Epithelial cell of proximal tubule (primary cell): ENCODE measurements around the gene CDR2L. TPM values are rescaled to one million over a fixed set of nuclear protein-coding genes. Genes with fewer than 3 reads are reported as not detected.

ENCODE experiments used
- DNase-seq: peaks from one replicate; pipeline ENCODE4 v3.0.0-alpha.2; 2011; ENCODE audit warnings: low read depth
- H3K4me3 ChIP-seq: 2 replicates; pipeline ENCODE4 v1.5.1; 2011; ENCODE audit warnings: low read depth, mild to moderate bottlenecking, low read length
- total RNA-seq: library from RNA; depleted of rRNA; stranded (reverse); fragments of >200 nt; gene quantifications from 2 replicates; pipeline ENCODE4 v1.2.3, GENCODE V29; 2015
- TF ChIP-seq, protein P1 (sequence below): conservative IDR thresholded peaks from 2 replicates; pipeline ENCODE4 v1.5.1; 2012; ENCODE audit warnings: low read depth, mild to moderate bottlenecking, low read length

Gene CDR2L
- total RNA-seq, 1 donor from 2014 or later, result 64.4 TPM

DNA sequence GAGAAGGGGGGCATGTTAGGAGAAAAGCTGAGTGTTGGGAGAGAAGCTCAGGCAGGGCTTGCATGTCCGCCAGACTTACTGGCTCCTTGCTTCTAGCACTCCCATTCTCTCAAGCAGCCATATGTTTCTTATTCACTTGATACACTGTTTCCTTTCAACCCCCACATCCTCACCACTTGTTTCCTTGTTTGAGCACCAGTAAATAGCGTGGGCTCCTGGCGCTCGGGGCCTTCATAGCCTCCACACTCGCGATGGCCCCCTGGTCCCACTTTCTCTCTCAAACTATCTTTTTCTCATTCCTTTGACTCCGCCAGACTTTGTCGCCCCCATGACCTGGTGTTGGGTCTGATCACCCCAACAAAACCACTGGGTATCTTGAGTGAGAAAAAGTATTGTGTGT lies 42.7 kb downstream of the CDR2L start:
- TF ChIP-seq, protein P1, sequence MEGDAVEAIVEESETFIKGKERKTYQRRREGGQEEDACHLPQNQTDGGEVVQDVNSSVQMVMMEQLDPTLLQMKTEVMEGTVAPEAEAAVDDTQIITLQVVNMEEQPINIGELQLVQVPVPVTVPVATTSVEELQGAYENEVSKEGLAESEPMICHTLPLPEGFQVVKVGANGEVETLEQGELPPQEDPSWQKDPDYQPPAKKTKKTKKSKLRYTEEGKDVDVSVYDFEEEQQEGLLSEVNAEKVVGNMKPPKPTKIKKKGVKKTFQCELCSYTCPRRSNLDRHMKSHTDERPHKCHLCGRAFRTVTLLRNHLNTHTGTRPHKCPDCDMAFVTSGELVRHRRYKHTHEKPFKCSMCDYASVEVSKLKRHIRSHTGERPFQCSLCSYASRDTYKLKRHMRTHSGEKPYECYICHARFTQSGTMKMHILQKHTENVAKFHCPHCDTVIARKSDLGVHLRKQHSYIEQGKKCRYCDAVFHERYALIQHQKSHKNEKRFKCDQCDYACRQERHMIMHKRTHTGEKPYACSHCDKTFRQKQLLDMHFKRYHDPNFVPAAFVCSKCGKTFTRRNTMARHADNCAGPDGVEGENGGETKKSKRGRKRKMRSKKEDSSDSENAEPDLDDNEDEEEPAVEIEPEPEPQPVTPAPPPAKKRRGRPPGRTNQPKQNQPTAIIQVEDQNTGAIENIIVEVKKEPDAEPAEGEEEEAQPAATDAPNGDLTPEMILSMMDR, result no peak
- no peak for DNase-seq
- no peak overlapping the region for H3K4me3 ChIP-seq

DNA sequence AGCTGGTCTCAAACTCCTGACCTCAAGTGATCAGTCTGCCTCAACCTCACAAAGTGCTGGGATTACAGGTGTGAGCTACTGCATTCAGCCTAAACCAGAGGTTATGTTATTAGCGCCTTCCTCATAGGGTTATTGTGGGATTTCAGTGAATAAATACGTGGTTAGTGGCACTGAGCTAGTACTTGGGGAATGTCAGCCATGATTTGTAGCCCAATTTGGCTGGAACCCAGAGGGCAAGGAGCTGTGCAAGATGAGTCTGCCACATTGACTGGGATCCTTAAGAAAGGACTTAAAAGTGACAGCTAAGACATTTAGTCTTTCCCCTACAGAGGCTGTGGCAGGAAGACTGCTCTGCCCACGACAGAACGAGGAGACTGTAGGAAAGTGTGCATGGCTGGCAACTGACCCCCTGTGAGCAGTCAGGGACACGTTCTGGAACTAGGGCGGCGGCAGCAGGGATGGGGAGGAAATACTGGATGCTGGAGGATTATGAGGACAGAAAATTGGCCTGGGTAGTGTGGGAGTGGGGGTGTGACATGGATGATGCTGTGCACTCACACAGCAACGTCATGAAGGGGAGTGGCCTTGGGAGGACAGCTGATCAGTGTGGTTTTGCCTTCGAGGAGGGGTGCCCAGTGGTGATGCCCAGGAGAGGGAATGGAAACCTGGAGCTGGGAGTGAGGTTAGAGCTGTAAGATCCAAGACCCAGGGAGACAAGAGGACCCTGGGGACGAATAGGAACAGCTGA lies 44.7 kb downstream of the CDR2L start:
- DNase-seq, result no peak
- peak overlapping the region; percentile 22 for H3K4me3 ChIP-seq
- TF ChIP-seq, protein P1, result no peak

GRCh38 chr17:75032720-75033280 lies 45.4 kb downstream of the CDR2L start:
- H3K4me3 ChIP-seq, result peak overlapping the region; percentile 91
- no peak for DNase-seq
- TF ChIP-seq, protein P1, result no peak

DNA sequence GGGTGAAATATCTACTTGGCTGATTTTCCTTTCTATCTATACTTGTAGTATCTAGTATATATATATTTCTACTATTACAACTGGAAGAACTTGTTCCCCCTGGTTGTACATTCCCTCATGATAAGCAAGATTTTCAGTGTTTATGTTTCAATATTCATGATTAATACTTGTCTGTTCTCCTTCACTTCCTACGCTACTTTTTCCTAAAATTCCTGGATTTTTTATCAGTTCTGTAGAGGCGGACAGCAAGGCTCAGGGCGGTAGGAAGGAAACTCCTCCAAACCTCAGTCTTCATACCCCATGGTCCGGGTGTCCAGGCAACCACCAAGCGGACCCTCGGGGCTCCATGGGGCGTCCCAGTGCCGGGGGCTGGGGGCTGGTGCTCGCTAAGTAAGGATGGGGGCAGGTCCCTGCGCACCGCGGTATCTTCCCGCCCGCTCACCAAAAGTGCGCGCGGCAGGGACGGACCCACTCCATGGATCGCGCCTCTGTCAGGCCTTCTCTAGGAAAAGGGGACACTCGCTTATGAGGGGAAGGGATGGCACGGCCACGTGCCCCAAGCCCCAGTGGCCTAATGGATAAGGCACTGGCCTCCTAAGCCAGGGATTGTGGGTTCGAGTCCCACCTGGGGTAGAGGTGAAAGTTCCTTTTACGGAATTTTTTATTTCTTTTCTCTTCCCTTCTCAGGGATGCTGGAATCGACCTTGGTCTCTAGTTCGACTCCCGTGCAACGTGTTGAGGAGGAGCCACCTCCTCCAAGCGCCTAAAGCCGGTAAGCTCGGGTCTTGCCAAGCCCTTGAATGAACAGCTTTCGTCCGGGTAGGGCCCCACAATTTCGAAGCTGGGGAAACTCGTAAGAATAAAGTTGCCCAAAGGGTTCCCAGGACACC lies 46.2 kb downstream of the CDR2L start:
- DNase-seq, result no peak
- TF ChIP-seq, protein P1, result no peak
- peak overlapping the region; percentile 91 for H3K4me3 ChIP-seq

DNA sequence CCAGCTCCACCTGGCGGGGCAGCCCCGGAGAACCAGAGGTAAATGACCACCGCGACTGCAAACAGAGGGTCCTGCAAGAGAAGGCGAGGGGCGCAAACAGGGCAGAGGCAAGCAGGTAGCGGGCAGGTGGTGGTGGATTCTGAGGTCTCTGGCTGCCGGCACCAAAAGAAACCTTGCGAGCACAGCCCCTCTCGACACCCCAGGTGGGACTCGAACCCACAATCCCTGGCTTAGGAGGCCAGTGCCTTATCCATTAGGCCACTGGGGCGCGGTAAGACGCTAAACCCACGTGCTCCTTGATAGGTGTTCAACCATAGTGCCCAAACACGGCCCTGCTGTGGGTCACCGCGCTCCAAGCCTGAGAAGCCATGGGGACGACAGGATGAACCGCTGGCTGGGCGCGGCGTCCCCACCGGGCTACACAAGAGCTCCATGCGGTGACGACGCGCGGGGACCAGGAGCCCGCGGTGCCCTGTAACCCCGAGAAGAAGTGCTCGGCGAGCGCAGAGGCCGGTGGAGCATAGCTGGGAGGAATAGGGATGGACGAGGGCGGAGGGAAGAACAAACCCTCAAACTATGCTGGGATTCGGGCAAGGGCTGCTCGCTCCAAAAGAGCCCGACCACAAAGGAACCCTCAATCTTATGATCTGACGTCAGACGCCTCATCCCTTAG lies 46.9 kb downstream of the CDR2L start:
- H3K4me3 ChIP-seq, result peak overlapping the region; percentile 91
- no peak for DNase-seq
- TF ChIP-seq, protein P1, result peak; percentile 41

DNA sequence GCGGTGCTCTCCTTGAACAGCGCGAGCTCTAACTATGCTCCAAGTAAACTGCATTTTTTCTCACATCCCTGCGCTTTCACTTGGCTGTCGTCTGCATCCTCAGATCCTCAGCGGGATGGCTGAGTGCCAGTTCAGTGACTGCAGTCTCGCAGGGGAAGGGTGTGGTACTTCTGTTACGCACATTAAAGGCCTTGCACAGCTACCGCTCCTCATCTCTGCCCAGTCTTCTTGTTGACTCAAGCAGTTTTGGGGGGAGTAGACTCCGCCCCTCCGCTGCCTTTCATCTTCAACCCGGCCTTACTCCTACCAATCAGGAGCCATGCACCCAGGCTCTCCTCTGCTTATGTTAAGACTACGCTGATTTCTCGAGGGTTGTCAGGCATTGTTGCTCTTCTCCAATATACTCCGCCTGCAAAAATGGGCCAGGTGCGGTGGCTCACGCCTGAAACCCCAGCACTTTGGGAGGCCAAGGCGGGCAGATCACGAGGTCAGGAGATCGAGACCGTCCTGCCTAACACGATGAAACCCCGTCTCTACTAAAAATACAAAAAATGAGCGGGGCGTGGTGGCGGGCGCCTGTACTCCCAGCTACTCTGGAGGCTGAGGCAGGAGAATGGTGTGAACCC lies 49.3 kb downstream of the CDR2L start:
- TF ChIP-seq, protein P1, result no peak
- DNase-seq, result no peak
- H3K4me3 ChIP-seq, result no peak overlapping the region
